Urinary bladder (tissue), 2 donors: ENCODE data around the gene ZNF10. TPM values are rescaled to one million over a fixed set of nuclear protein-coding genes. Genes with fewer than 3 reads are reported as not detected.

ENCODE experiments used
- polyA plus RNA-seq: library from polyadenylated mRNA; stranded (reverse); fragments of 200-250 nt; gene quantifications from one replicate; pipeline ENCODE4 v1.2.3, GENCODE V29; 2013
- total RNA-seq: library from RNA; depleted of rRNA; stranded (reverse); fragments of >200 nt; gene quantifications from one replicate; pipeline ENCODE4 v1.2.3, GENCODE V29; 2014
- donor health status: healthy.

The ZNF10 gene
- total and polyA plus RNA-seq, 2 donors = 10.8 to 18.3 TPM

Other genes with a start within 250 kb of the ZNF10 start
- gene CHFR, start 243.0 kb upstream of the ZNF10 start, total RNA-seq = 28.2 TPM
- 22.6 TPM for gene CHFR, start 243.0 kb upstream of the ZNF10 start, polyA plus RNA-seq
- 27.7 TPM for gene ZNF605, start 174.3 kb upstream of the ZNF10 start, total RNA-seq
- gene ZNF605, start 174.3 kb upstream of the ZNF10 start, polyA plus RNA-seq = 4.4 TPM
- gene ZNF26, start 144.3 kb upstream of the ZNF10 start, total RNA-seq = 20.0 TPM
- gene ZNF26, start 144.3 kb upstream of the ZNF10 start, polyA plus RNA-seq = 9.2 TPM
- gene ZNF84, start 93.1 kb upstream of the ZNF10 start, total RNA-seq = 78.4 TPM
- 13.8 TPM for gene ZNF84, start 93.1 kb upstream of the ZNF10 start, polyA plus RNA-seq
- gene ZNF140, start 49.7 kb upstream of the ZNF10 start, total RNA-seq = 49.9 TPM
- 17.0 TPM for gene ZNF140, start 49.7 kb upstream of the ZNF10 start, polyA plus RNA-seq
- gene ZNF891, start 353 bp upstream of the ZNF10 start, total RNA-seq = 7.3 TPM
- 0.90 TPM for gene ZNF891, start 353 bp upstream of the ZNF10 start, polyA plus RNA-seq
- 50.1 TPM for gene ZNF268, start 50.9 kb downstream of the ZNF10 start, total RNA-seq
- 11.5 TPM for gene ZNF268, start 50.9 kb downstream of the ZNF10 start, polyA plus RNA-seq
- not detected for gene ANHX, start 105.2 kb downstream of the ZNF10 start, total RNA-seq
- not detected for gene ANHX, start 105.2 kb downstream of the ZNF10 start, polyA plus RNA-seq